ENCODE measurements around the gene AXIN1. TPM values are rescaled to one million over a fixed set of nuclear protein-coding genes. Genes with fewer than 3 reads are reported as not detected.

Gene AXIN1
- total and polyA plus RNA-seq, 2 of the 8 experiments (the other 6 are each of a cell fraction or from before 2014, with no cell fraction given) = 12.5 to 41.9 TPM

GRCh38 chr16:356741-357140 lies 4.2 kb upstream of the AXIN1 start:
- H3K9ac ChIP-seq (replicated peaks in 1 of 4; ENCODE audit: extremely low read depth in 1 of 4, low read depth in 3 of 4, low read length in 3 of 4) = no peak overlapping the region
- no peak overlapping the region for H2BK120ac ChIP-seq (replicated peaks; ENCODE audit: low read depth, low read length)
- H2BK5ac ChIP-seq (ENCODE audit: low read depth, low read length) = no peak overlapping the region
- FAIRE-seq = no peak
- no peak overlapping the region for H3K14ac ChIP-seq (ENCODE audit: insufficient read length)
- H4K8ac ChIP-seq (ENCODE audit: extremely low read depth, insufficient read depth, low read length) = no peak overlapping the region
- DNase-seq (ENCODE audit: low read depth in 1 of 2, low spot score in 2 of 2) = no peak
- 92% methylated on average over 9 of the region's 12 CpGs; no CpG with 5 or more reads in 1 of the 2 experiments for WGBS, 2 experiments (ENCODE audit: extremely low coverage in 1 of 2, insufficient coverage in 1 of 2, insufficient read length in 1 of 2, insufficient replicate concordance in 2 of 2, low coverage in 1 of 2, low lambda C conversion rate in 2 of 2, missing lambda C conversion rate in 1 of 2)
- H3K23ac ChIP-seq (ENCODE audit: insufficient read length) = no peak overlapping the region
- peaks cover 5% of the 10 kb centered on the region; the same call in 1 of the 2 replicates for H3K23me2 ChIP-seq (ENCODE audit: low read depth, low read length)
- H2AFZ ChIP-seq (ENCODE audit: low read length) = no peak overlapping the region
- POLR2A ChIA-PET (ENCODE audit: partially characterized antibody) = interaction anchor here (2.6 kb wide), 1 partner anchor 12 kb away, joined by 7 read pairs; no protein-coding TSS in a partner anchor
- H3K4me2 ChIP-seq (ENCODE audit: insufficient read depth in 1 of 2, low read depth in 2 of 2, low read length in 2 of 2) = no peak overlapping the region
- H3K18ac ChIP-seq (ENCODE audit: extremely low read depth, low read length) = no peak overlapping the region
- H3K4me3 ChIP-seq (ENCODE audit: extremely low read depth in 1 of 4, insufficient read depth in 2 of 4, low read depth in 3 of 4, low read length in 4 of 4) = no peak overlapping the region
- H3K4me1 ChIP-seq (replicated peaks in 1 of 4; ENCODE audit: control insufficient read depth in 3 of 4, insufficient read depth in 4 of 4, low read length in 3 of 4) = peaks cover 0 to 4% (median 2%) of the 10 kb centered on the region in 4 experiments; a peak in 4 of 7 replicates
- no peaks in the 10 kb centered on the region for H3K27me3 ChIP-seq (replicated peaks in 1 of 4; ENCODE audit: control insufficient read depth in 3 of 4, extremely low read depth in 1 of 4, insufficient read depth in 3 of 4, low read length in 3 of 4)
- H3K27ac ChIP-seq (ENCODE audit: low read depth, low read length) = no peak overlapping the region
- no peaks in the 10 kb centered on the region for H3K36me3 ChIP-seq (ENCODE audit: control insufficient read depth in 2 of 4, insufficient read depth in 4 of 4, low read length in 3 of 4)
- peaks cover 0 to 3% of the 10 kb centered on the region in 2 experiments for H4K20me1 ChIP-seq (replicated peaks in 1 of 2; ENCODE audit: control insufficient read depth in 1 of 2, insufficient read depth in 2 of 2, low read length in 2 of 2)
- no peak overlapping the region for H4K5ac ChIP-seq (ENCODE audit: insufficient read length, low read depth, low read length)
- peaks cover 0 to under 1% of the 10 kb centered on the region in 2 experiments; a peak in 1 of 4 replicates for H3K79me2 ChIP-seq (ENCODE audit: control insufficient read depth in 1 of 2, insufficient read depth in 2 of 2, low read length in 2 of 2)
- H4K91ac ChIP-seq (replicated peaks; ENCODE audit: insufficient read length, low read length) = no peak overlapping the region
- CTCF ChIA-PET (ENCODE audit: partially characterized antibody) = interaction anchor here (1.1 to 1.3 kb wide), 2 partner anchors 46 to 126 kb away, joined by 3 to 5 read pairs; no protein-coding TSS in a partner anchor
- no peak overlapping the region for H2BK15ac ChIP-seq (ENCODE audit: low read length)
- H3K4ac ChIP-seq (replicated peaks; ENCODE audit: insufficient read length, low read depth, low read length) = no peak overlapping the region
- no peak overlapping the region for H3K56ac ChIP-seq (replicated peaks; ENCODE audit: insufficient read length, low read depth, low read length)
- no peaks in the 10 kb centered on the region for H3K79me1 ChIP-seq (ENCODE audit: low read depth, low read length)
- no peaks in the 10 kb centered on the region for H3K9me3 ChIP-seq (ENCODE audit: insufficient read depth in 2 of 2, low read depth in 1 of 2, low read length in 1 of 2)
- H2AK5ac ChIP-seq (ENCODE audit: low read depth, low read length) = no peak overlapping the region
- H2BK20ac ChIP-seq (ENCODE audit: low read length) = no peak overlapping the region
- no peak overlapping the region for H2BK12ac ChIP-seq (ENCODE audit: low read depth, low read length)
- TF ChIP-seq FOSL1 (IDR thresholded peaks at IDR 0.05; ENCODE audit: insufficient read depth, low read depth, low read length) = no peak
- no peak for TF ChIP-seq ASH2L (IDR thresholded peaks at IDR 0.05; ENCODE audit: low read length)
- TF ChIP-seq SIN3A (conservative IDR thresholded peaks at IDR 0.05 in 1 of 2, IDR thresholded peaks at IDR 0.05 in 1 of 2; ENCODE audit: low read depth in 1 of 2, low read length in 2 of 2) = no peak
- no peak for TF ChIP-seq SIRT6 (IDR thresholded peaks at IDR 0.05; ENCODE audit: low read length)
- no peak for TF ChIP-seq CTBP2 (IDR thresholded peaks at IDR 0.05; ENCODE audit: borderline replicate concordance, insufficient read depth, insufficient read length, low read length)
- TF ChIP-seq JUND (IDR thresholded peaks at IDR 0.05; ENCODE audit: low read length) = no peak
- no peak for TF ChIP-seq MAX (IDR thresholded peaks at IDR 0.05)
- TF ChIP-seq ZNF274 (IDR thresholded peaks at IDR 0.05; ENCODE audit: borderline replicate concordance, extremely low read depth, low read length) = no peak
- no peak for TF ChIP-seq KDM5A (IDR thresholded peaks at IDR 0.05; ENCODE audit: low read length)
- TF ChIP-seq EP300 (IDR thresholded peaks at IDR 0.05; ENCODE audit: borderline replicate concordance in 1 of 2, low read depth in 2 of 2, low read length in 2 of 2) = no peak
- no peak for TF ChIP-seq HDAC2 (IDR thresholded peaks at IDR 0.05; ENCODE audit: borderline replicate concordance in 1 of 2, low read depth in 2 of 2, low read length in 2 of 2)
- TF ChIP-seq TAF1 (IDR thresholded peaks at IDR 0.05; ENCODE audit: low read depth, low read length) = no peak
